GM19328 (cell line): ENCODE results near the gene PUS10.
"Not testable (repeated sequence)": the region's sequence is repeated elsewhere in the genome, so short reads cannot be mapped to it uniquely, and the experiment has no call there.

Experiments
- ATAC-seq: cut with Tn5 transposase; IDR thresholded peaks from one replicate; pipeline ENCODE4 v1.9.1; 2021; ENCODE audit warnings: mild to moderate bottlenecking, moderate library complexity; ENCODE audit not compliant: unreplicated experiment

Gene PUS10

GRCh38 chr2:60934165-60934722 is 83.8 kb downstream of the PUS10 start:
- ATAC-seq: no peak

- no peak for ATAC-seq
Observed at GRCh38 chr2:60932954-60933353, 85.1 kb downstream of the PUS10 start.

- not testable (repeated sequence) for ATAC-seq
Observed at GRCh38 chr2:60932061-60932460, 86.0 kb downstream of the PUS10 start.

GRCh38 chr2:60926741-60927552 is 91.1 kb downstream of the PUS10 start:
- no peak for ATAC-seq

GRCh38 chr2:60925994-60926740 is 91.9 kb downstream of the PUS10 start:
- no peak for ATAC-seq

GRCh38 chr2:60907329-60907728 is 110.7 kb downstream of the PUS10 start:
- no peak for ATAC-seq

- ATAC-seq: no peak
Observed at GRCh38 chr2:60906395-60906794, 111.7 kb downstream of the PUS10 start.

GRCh38 chr2:60905867-60906266 is 112.2 kb downstream of the PUS10 start:
- not testable (repeated sequence) for ATAC-seq

- ATAC-seq: not testable (repeated sequence)
Observed at GRCh38 chr2:60901296-60901695, 116.8 kb downstream of the PUS10 start.

GRCh38 chr2:60899892-60900249 is 118.2 kb downstream of the PUS10 start:
- ATAC-seq: peak; percentile 30

GRCh38 chr2:60899230-60899891 is 118.7 kb downstream of the PUS10 start:
- ATAC-seq: peak; percentile 78

GRCh38 chr2:60898567-60898966 is 119.5 kb downstream of the PUS10 start:
- no peak for ATAC-seq
